Endothelial cell of umbilical vein (primary cell): ENCODE results near the gene MST1.

Experiments
- CTCF ChIP-seq, 2 donors: IDR thresholded peaks; 1 replicate in 1 of 2; 2 replicates in 1 of 2; pipeline ENCODE4 v1.5.1; 2011; ENCODE audit warnings: low read length in 2 of 2, mild to moderate bottlenecking in 2 of 2, moderate library complexity in 2 of 2, control low read depth in 1 of 2, inconsistent platforms in 1 of 2, low read depth in 1 of 2; ENCODE audit not compliant: insufficient read depth in 1 of 2; ENCODE audit errors: extremely low read depth in 1 of 2
- EZH2 ChIP-seq: IDR thresholded peaks from 2 replicates; pipeline ENCODE4 v1.6.1; 2012; ENCODE audit warnings: borderline replicate concordance, low read depth, mild to moderate bottlenecking, moderate library complexity, low read length, inconsistent platforms; ENCODE audit not compliant: severe bottlenecking
- FOS ChIP-seq: IDR thresholded peaks from 2 replicates; pipeline ENCODE4 v1.6.1; 2011; ENCODE audit warnings: mild to moderate bottlenecking, low read length, moderate library complexity, borderline replicate concordance; ENCODE audit not compliant: insufficient read depth
- JUN ChIP-seq: IDR thresholded peaks from 2 replicates; pipeline ENCODE4 v1.6.1; 2011; ENCODE audit warnings: borderline replicate concordance, low read depth; ENCODE audit not compliant: insufficient read length, insufficient read depth
- MAX ChIP-seq: IDR thresholded peaks from 2 replicates; pipeline ENCODE4 v1.6.1; 2011; ENCODE audit not compliant: insufficient read depth, insufficient read length
- MYC ChIP-seq: IDR thresholded peaks from one replicate; pipeline ENCODE4 v1.6.1; 2011; ENCODE audit warnings: mild to moderate bottlenecking, low read depth, low read length
- POLR2A ChIP-seq: IDR thresholded peaks from 2 replicates; pipeline ENCODE4 v1.6.1; 2012; ENCODE audit warnings: low read depth, mild to moderate bottlenecking, control low read depth, low read length
- POLR2AphosphoS5 ChIP-seq: IDR thresholded peaks from 2 replicates; pipeline ENCODE4 v1.6.1; 2012; ENCODE audit warnings: low read depth, mild to moderate bottlenecking, control low read depth, low read length, moderate library complexity; ENCODE audit not compliant: insufficient read depth

DNA sequence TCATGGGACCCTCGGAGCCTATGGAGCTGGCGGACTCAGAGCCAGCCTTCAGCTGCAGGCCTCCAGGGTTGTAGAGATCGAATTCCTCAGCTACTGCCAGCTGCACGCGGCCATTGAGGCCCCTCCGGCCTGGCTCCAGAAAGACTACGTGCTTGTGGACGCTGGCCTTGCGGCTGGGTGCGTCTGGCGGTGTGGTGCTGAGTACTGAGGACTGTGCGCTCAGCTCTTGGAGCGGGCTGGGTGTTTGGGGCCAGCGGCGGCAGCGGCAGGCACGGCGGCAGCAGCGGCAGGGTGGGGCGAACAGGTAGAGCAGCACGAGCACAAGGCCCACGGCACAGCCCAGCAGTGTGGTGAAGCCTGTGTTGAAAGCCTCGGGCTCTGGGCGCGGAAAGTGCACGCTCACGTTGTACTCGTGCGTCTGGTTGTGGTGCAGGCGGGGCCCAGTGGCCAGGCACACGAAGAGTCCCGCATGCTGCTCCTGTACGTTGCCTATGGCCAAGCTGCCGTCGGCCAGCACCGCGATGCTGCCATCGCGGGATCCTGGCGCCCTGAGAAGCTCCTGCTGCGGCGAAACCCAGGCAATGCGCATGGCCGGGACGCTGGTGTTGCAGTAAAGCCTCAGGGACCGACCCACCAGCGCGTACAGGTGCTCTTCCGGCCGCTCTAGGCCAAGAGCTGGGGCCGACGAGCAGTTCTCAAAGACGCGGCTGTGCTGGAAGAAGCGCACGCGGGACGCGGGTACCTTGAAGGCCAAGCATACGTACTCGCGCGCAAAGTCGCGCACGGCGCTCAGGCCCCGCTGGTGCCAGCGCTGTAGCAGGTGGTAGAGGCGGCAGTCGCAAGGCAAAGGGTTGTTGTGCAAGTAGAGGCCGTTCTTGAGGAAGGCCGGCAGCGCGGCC, 28.9 kb upstream of the MST1 start:
- TF ChIP-seq CTCF (IDR thresholded peaks at IDR 0.05; ENCODE audit: extremely low read depth in 1 of 2, insufficient read depth in 1 of 2, low read depth in 1 of 2, low read length in 2 of 2) (no peak), POLR2AphosphoS5 (no peak), POLR2A (no peak), FOS (no peak), MAX (no peak), EZH2 (no peak), MYC (no peak), JUN (no peak)
